ENCODE measurements around the gene IGF2R. TPM values are rescaled to one million over a fixed set of nuclear protein-coding genes. Genes with fewer than 3 reads are reported as not detected.
A peak's percentile ranks its signal among the peaks of the same experiment; 100 is the strongest.
"Not testable (repeated sequence)": the region's sequence is repeated elsewhere in the genome, so short reads cannot be mapped to it uniquely, and the experiment has no call there.

The IGF2R gene
- total RNA-seq, 2 donors from 2014 or later: 60.3 to 91.3 TPM

DNA sequence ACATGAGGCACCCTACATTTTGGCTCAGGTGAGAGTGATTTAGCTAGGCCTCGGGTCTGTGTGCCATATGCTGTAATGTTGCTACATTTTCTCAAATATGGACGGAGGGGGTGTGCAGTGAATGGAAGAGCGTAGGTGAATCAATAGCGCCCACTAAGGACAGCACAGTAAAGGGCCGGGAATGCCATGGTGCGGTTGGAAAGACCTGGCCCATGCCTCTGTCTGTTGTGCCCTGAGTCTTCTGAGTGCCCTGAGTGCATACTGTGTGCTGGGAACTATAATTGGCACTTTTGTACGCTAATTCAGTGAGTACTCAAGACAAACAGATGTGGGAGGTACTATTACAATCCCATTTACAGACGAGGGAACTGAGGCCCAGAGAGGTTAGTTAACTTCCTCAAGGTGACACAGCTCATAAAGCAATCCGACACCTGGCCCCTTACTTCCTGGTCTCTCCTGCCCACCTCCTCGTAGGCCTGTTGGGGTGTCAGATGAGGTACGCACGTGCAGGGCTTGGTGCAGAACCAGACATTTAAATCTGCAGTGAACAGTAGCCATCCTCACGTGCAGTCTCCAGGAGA is 170.0 kb downstream of the IGF2R start:
- DNase-seq (ENCODE audit: low spot score): no peak
- peak overlapping the region; percentile 88 to 91 for H3K27ac ChIP-seq
- no peaks in the 10 kb centered on the region for H3K27me3 ChIP-seq (replicated peaks; ENCODE audit: insufficient read depth)
- H3K9me3 ChIP-seq: no peaks in the 10 kb centered on the region
- TF ChIP-seq POLR2A (IDR thresholded peaks at IDR 0.05): no peak
- TF ChIP-seq, protein P1, sequence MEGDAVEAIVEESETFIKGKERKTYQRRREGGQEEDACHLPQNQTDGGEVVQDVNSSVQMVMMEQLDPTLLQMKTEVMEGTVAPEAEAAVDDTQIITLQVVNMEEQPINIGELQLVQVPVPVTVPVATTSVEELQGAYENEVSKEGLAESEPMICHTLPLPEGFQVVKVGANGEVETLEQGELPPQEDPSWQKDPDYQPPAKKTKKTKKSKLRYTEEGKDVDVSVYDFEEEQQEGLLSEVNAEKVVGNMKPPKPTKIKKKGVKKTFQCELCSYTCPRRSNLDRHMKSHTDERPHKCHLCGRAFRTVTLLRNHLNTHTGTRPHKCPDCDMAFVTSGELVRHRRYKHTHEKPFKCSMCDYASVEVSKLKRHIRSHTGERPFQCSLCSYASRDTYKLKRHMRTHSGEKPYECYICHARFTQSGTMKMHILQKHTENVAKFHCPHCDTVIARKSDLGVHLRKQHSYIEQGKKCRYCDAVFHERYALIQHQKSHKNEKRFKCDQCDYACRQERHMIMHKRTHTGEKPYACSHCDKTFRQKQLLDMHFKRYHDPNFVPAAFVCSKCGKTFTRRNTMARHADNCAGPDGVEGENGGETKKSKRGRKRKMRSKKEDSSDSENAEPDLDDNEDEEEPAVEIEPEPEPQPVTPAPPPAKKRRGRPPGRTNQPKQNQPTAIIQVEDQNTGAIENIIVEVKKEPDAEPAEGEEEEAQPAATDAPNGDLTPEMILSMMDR (IDR thresholded peaks at IDR 0.05): no peak
- TF ChIP-seq POLR2AphosphoS5 (IDR thresholded peaks at IDR 0.05): no peak
- H3K36me3 ChIP-seq: no peaks in the 10 kb centered on the region
- no peak overlapping the region for H3K4me3 ChIP-seq
- peaks cover 33% of the 10 kb centered on the region for H3K4me1 ChIP-seq (replicated peaks)
- WGBS: 81% methylated on average over 13 of the region's 13 CpGs
- intact Hi-C loops (cut with DNase I): loop anchor here (1.0 to 5.0 kb wide), 2 partner anchors 288 to 317 kb away; no protein-coding TSS in a partner anchor

DNA sequence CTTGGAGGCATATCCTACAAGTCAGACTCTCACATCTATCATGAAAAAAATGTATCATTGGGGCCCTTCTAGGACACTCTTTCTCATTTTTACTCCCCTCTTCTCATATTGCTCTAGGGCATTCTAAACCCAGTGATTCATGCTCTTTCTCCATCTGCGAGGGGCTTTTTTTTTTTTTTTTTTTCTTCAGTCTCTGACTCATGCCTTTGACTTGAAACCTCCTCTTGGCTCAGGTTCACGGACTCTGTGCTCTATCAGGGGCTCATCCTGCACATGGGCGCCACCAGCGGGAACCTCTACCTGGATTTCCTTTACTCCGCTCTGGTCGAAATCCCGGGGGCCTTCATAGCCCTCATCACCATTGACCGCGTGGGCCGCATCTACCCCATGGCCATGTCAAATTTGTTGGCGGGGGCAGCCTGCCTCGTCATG is 170.6 kb downstream of the IGF2R start:
- no peaks in the 10 kb centered on the region for H3K9me3 ChIP-seq
- no peak for DNase-seq (ENCODE audit: low spot score)
- no peak overlapping the region for H3K4me3 ChIP-seq
- TF ChIP-seq POLR2AphosphoS5 (IDR thresholded peaks at IDR 0.05): no peak
- TF ChIP-seq POLR2A (IDR thresholded peaks at IDR 0.05): no peak
- TF ChIP-seq, protein P1 (IDR thresholded peaks at IDR 0.05): no peak
- WGBS: 86% methylated on average over 12 of the region's 12 CpGs
- peaks cover 33% of the 10 kb centered on the region for H3K4me1 ChIP-seq (replicated peaks)
- H3K27ac ChIP-seq: peak overlapping the region; percentile 88 to 91
- intact Hi-C loops (cut with DNase I): loop anchor here (5.0 kb wide), 1 partner anchor 288 kb away; no protein-coding TSS in a partner anchor
- no peaks in the 10 kb centered on the region for H3K36me3 ChIP-seq
- no peaks in the 10 kb centered on the region for H3K27me3 ChIP-seq (replicated peaks; ENCODE audit: insufficient read depth)

DNA sequence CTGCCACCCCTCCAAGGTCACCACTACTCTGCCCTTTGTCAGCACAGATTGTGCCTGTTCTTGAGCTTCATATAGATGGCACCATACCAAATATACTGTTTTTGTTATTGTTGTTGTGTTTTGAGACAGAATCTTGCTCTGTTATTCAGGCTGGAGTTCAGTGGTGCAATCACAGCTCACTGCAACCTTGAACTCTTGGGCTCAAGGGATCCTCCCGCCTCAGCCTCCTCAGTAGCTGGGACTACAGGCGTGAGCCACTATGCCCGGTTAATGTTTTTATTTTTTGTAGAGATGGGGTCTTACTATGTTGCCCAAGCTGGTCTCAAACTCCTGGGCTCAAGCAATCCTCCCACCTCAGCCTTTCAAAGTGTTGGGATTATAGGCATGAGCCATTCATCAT is 171.6 kb downstream of the IGF2R start:
- intact Hi-C loops (cut with DNase I): loop anchor here (5.0 kb wide), 1 partner anchor 207 kb away; the partner anchor contains the start of gene SLC22A3
- 86% methylated on average over 3 of the region's 3 CpGs for WGBS
- H3K36me3 ChIP-seq; DNase-seq (ENCODE audit: low spot score); H3K9me3 ChIP-seq; H3K27me3 ChIP-seq (replicated peaks; ENCODE audit: insufficient read depth); H3K4me3 ChIP-seq: not testable (repeated sequence)
- Histone ChIP-seq H3K4me1 (replicated peaks) (peaks cover 33% of the 10 kb centered on the region), H3K27ac (peak overlapping the region; percentile 88 to 91)

DNA sequence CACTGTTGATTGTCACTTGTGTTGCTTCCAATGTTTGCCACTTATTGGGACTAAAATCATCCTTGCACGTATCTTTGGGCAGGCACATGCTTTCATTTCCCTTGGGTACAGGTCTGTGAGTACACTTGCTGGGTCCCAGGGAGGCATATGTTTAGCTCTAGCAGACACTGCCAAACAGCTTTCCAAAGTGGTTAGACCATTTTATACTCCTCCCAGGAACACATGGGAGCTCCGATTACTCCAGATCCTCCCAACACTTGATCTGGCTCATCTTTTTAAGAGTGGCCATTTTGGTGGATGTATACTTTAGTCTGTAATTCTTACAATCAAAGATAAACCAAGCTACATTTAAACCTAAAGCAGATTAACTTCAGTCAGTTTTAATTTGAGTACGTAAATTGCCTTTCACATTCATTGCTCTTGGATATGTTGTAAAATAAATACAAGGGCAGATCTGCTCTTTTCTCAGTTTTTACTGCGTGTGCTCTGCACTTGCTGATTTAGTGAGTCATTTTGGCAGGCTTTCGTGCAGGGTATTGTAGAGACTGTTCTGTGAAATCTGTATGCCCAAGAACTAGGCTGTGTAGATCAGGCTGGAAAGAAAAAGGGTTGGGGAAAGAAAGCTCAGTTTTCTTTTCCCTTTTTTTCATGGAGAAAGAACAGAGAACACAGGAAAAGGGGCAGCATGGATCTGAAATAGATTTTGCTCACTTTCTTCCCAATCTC is 172.3 kb downstream of the IGF2R start:
- peak; percentile 90 for TF ChIP-seq POLR2AphosphoS5 (IDR thresholded peaks at IDR 0.05)
- TF ChIP-seq, protein P1 (IDR thresholded peaks at IDR 0.05): no peak
- peak overlapping the region; percentile 88 to 91 for H3K27ac ChIP-seq
- H3K36me3 ChIP-seq: no peaks in the 10 kb centered on the region
- no peaks in the 10 kb centered on the region for H3K9me3 ChIP-seq
- no peak overlapping the region for H3K4me3 ChIP-seq
- peak; percentile 78 for DNase-seq (ENCODE audit: low spot score)
- H3K4me1 ChIP-seq (replicated peaks): peaks cover 31% of the 10 kb centered on the region
- intact Hi-C loops (cut with DNase I): loop anchor here (5.0 kb wide), 1 partner anchor 206 kb away; the partner anchor contains the start of gene SLC22A3
- WGBS: 16% methylated on average over 5 of the region's 5 CpGs
- no peaks in the 10 kb centered on the region for H3K27me3 ChIP-seq (replicated peaks; ENCODE audit: insufficient read depth)

DNA sequence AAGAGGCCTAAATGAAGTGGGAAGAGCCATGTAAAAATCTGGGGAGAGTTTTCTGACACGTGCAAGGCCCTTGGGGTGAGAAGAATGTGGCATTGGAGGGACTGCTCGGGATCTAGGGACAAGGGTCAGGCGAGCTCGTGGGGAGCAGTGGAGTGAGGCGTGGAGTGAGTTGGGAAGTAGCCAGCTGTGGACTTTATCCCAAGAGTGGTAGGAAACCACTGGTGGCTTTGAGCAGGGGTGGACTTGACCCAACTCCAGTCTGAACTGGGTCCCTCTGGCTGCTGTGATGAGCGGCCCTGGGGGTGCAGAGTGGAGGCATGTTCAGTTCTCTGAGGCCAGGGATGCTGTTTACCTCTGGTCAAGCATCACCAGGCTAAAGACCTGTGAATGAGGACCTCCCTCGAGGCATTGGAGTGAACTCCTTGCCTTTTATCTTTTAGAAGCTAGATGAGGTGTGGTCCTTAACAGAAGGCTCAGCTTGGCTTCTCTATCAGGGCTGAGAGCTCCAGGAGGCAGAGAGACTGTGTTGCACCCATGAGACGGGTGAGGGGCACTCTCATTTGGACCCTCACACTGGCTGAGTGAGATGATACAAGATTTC is 173.3 kb downstream of the IGF2R start:
- DNase-seq (ENCODE audit: low spot score): no peak
- Histone ChIP-seq H3K27ac (peak overlapping the region; percentile 88 to 91), H3K9me3 (no peaks in the 10 kb centered on the region), H3K27me3 (replicated peaks; ENCODE audit: insufficient read depth) (no peaks in the 10 kb centered on the region), H3K4me3 (no peak overlapping the region), H3K4me1 (replicated peaks) (peaks cover 23% of the 10 kb centered on the region), H3K36me3 (no peaks in the 10 kb centered on the region)
- 92% methylated on average over 8 of the region's 8 CpGs for WGBS
- intact Hi-C loops (cut with DNase I): loop anchor here (5.0 kb wide), 1 partner anchor 205 kb away; the partner anchor contains the start of gene SLC22A3
- TF ChIP-seq POLR2AphosphoS5 (IDR thresholded peaks at IDR 0.05) (no peak), POLR2A (IDR thresholded peaks at IDR 0.05) (no peak)
- TF ChIP-seq, protein P1 (IDR thresholded peaks at IDR 0.05): no peak
